Measurements from ENCODE around the gene KIF1A.

DNA sequence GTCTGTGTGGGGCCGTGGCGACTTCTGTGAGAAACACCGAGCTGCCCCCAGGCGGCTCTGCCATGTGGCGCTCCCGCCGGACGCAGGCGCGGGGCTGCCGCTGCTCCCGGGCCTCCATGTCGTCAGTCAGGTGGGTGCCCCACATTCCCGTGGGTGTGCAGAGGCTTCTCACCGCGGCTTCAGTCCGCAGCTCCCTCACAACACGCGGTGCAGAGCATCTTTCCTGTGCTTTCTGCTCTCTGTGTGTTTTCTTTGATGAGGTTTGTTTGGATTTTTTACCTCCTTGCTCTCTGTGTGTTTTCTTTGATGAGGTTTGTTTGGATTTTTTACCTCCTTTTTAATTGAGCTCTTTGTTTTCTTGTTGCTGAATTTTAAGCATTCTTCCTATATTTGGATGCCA lies 115.4 kb downstream of the KIF1A start:
- TF ChIP-seq CTCF (IDR thresholded peaks at IDR 0.05; ENCODE audit: control extremely low read depth in 1 of 3, insufficient read depth in 1 of 3, low read depth in 1 of 3, low read length in 3 of 3) (no peak), RFX5 (IDR thresholded peaks at IDR 0.05; ENCODE audit: borderline replicate concordance, low read depth, low read length) (no peak), TBP (IDR thresholded peaks at IDR 0.05; ENCODE audit: low read depth, low read length) (no peak), KDM1A (IDR thresholded peaks at IDR 0.05; ENCODE audit: borderline replicate concordance, low read length) (no peak), POLR2A (IDR thresholded peaks at IDR 0.05; ENCODE audit: control extremely low read depth in 1 of 2, low read depth in 2 of 2, low read length in 2 of 2) (no peak), EZH2 (IDR thresholded peaks at IDR 0.05; ENCODE audit: low read depth, low read length, severe bottlenecking) (no peak), TEAD4 (IDR thresholded peaks at IDR 0.05; ENCODE audit: low read depth, low read length) (no peak), EP300 (IDR thresholded peaks at IDR 0.05; ENCODE audit: borderline replicate concordance in 1 of 2, low read depth in 2 of 2, low read length in 2 of 2) (no peak), CREB1 (IDR thresholded peaks at IDR 0.05) (no peak), POLR2AphosphoS5 (IDR thresholded peaks at IDR 0.05; ENCODE audit: low read depth, low read length) (no peak), TCF12 (IDR thresholded peaks at IDR 0.05; ENCODE audit: low read depth, low read length) (no peak)
- TF ChIP-seq, protein P1, sequence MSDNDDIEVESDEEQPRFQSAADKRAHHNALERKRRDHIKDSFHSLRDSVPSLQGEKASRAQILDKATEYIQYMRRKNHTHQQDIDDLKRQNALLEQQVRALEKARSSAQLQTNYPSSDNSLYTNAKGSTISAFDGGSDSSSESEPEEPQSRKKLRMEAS (IDR thresholded peaks at IDR 0.05), result no peak
